Cardiac fibroblast (primary cell): ENCODE measurements around the gene SLC36A3.

ENCODE experiments used
- DNase-seq, 2 donors: peaks; one replicate each; pipeline versions ENCODE4 v3.0.0 to v3.0.0-alpha.2; 2010; ENCODE audit warnings: low read depth in 2 of 2
- H3K4me3 ChIP-seq, 2 donors: replicated peaks in 1 of 2; 1 replicate in 1 of 2; 2 replicates in 1 of 2; pipeline ENCODE4 v1.5.1; 2011; ENCODE audit warnings: low read depth in 2 of 2, low read length in 2 of 2, mild to moderate bottlenecking in 2 of 2, moderate library complexity in 1 of 2
- CTCF ChIP-seq: IDR thresholded peaks from one replicate; pipeline ENCODE4 v1.5.1; 2011; ENCODE audit warnings: low read depth, mild to moderate bottlenecking, low read length, inconsistent platforms

SLC36A3 gene

GRCh38 chr5:151340004-151340403, 36.4 kb upstream of the SLC36A3 start:
- DNase-seq = no peak
- no peak for TF ChIP-seq CTCF

DNA sequence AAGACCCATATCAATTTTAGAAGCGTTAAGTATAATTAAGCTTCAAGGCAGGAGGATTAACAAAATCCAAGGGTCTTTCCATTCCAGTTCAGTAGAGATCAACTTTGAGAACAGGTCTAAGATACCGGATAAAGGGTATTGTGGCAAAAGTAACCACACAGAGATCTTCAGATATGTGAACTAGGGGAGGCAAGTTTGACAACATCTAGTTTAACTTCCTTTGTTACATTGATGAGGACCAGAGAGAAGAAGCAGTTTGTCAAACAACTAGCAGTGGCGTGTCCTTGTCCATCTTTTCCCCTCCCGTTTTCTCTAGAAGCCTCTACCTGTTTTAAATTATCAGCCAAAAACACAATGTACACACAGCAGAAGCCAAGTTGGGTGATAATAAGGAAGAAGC, 35.2 kb upstream of the SLC36A3 start:
- no peak for TF ChIP-seq CTCF
- DNase-seq = no peak
- H3K4me3 ChIP-seq = no peak overlapping the region

More at GRCh38 chr5:151340004-151340403, 36.4 kb upstream of the SLC36A3 start:
- no peak overlapping the region for H3K4me3 ChIP-seq

DNA sequence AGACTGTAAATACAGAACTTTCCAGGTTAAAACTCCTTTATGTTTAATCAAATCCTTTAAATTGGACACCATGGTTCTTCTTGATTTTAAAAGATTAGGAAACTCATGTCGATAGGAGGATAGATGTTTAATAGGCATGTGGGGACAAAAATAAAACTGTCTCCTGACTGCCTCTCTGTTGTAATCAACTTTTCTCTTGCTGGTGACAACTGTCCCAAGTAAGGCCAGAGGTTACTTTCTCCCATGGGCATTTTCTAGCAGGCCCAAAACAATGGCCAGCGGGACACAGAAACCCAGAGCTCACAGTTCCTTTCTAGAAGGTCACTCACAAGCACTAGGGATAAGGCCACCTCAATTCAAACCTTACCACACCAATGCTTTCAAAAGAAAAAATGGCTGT, 29.3 kb upstream of the SLC36A3 start:
- no peak for DNase-seq
- no peak for TF ChIP-seq CTCF
- H3K4me3 ChIP-seq = no peak overlapping the region

- no peak for TF ChIP-seq CTCF
- DNase-seq = no peak
- H3K4me3 ChIP-seq = no peak overlapping the region
Measured at GRCh38 chr5:151328734-151329133, 25.2 kb upstream of the SLC36A3 start.

GRCh38 chr5:151327585-151327984, 24.0 kb upstream of the SLC36A3 start:
- H3K4me3 ChIP-seq = no peak overlapping the region
- DNase-seq = no peak
- no peak for TF ChIP-seq CTCF

DNA sequence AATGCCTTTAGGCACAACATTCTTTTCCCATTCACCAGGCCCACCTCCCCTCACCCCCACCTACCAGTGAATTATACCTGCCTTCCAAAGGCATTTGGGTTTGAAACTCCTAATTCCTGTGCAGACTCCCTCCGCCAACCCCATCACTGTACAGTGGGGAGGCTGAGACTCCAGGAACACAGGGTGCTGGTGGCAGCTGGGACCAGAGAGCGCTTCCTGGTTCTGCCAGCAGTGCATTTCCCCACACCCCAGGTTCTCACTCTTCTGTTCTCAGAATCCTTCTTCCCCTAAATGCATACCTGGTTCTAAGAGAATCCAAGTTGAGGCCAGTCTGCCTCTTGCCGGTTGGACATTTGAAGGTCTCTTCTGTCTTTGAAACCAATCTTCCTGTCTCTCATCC, 22.7 kb upstream of the SLC36A3 start:
- TF ChIP-seq CTCF = no peak
- no peak overlapping the region for H3K4me3 ChIP-seq
- DNase-seq = no peak

GRCh38 chr5:151320481-151320880, 16.9 kb upstream of the SLC36A3 start:
- DNase-seq = no peak
- no peak for TF ChIP-seq CTCF
- no peak overlapping the region for H3K4me3 ChIP-seq
